Heart left ventricle (tissue), 16 donors: ENCODE data around the gene DCAF4L1. TPM values are rescaled to one million over a fixed set of nuclear protein-coding genes. Genes with fewer than 3 reads are reported as not detected.

Experiments used
- ATAC-seq, 4 donors: fragments of 200-7000 bp; cut with Tn5 transposase; one replicate each; pipeline ENCODE4 v1.9.1; 2020 to 2022; ENCODE audit warnings: moderate library complexity in 4 of 4, mild to moderate bottlenecking in 3 of 4, moderate number of reproducible peaks in 1 of 4
- DNase-seq, 5 donors: peaks; one replicate each; pipeline ENCODE4 v3.0.0-alpha.2; 2020
- H3K27ac ChIP-seq, 12 donors: fragments of 200-600 bp; sonication (generic) in 4 of 12; one replicate each; pipeline versions ENCODE4 v1.5.0 to v1.8.0; 2016 to 2022; ENCODE audit warnings: mild to moderate bottlenecking in 2 of 12
- H3K27me3 ChIP-seq, 9 donors: fragments of 200-600 bp; sonication (generic) in 2 of 9; one replicate each; pipeline versions ENCODE4 v1.5.1 to v1.8.0; 2016 to 2022; ENCODE audit warnings: mild to moderate bottlenecking in 3 of 9
- H3K36me3 ChIP-seq, 9 donors: fragments of 200-600 bp; sonication (generic) in 2 of 9; one replicate each; pipeline versions ENCODE4 v1.5.0 to v1.8.0; 2018 to 2022; ENCODE audit warnings: mild to moderate bottlenecking in 2 of 9
- H3K4me1 ChIP-seq, 12 donors: fragments of 200-600 bp; sonication (generic) in 4 of 12; one replicate each; pipeline versions ENCODE4 v1.5.0 to v1.8.0; 2016 to 2022; ENCODE audit warnings: mild to moderate bottlenecking in 3 of 12
- H3K4me3 ChIP-seq, 12 donors: fragments of 200-600 bp; sonication (generic) in 4 of 12; one replicate each; pipeline versions ENCODE4 v1.5.0 to v1.8.0; 2017 to 2022; ENCODE audit warnings: mild to moderate bottlenecking in 9 of 12, moderate library complexity in 4 of 12
- H3K9me3 ChIP-seq, 12 donors: fragments of 200-600 bp; sonication (generic) in 4 of 12; one replicate each; pipeline versions ENCODE4 v1.5.0 to v1.8.0; 2016 to 2022; ENCODE audit warnings: mild to moderate bottlenecking in 1 of 12
- POLR2A ChIP-seq, 2 donors: fragments of 450-650 bp; IDR thresholded peaks; one replicate each; pipeline ENCODE4 v1.6.1; 2017; ENCODE audit warnings: antibody characterized with exemption in 2 of 2, mild to moderate bottlenecking in 2 of 2, moderate library complexity in 2 of 2
- WGBS, 4 donors: extraction: QIAGEN DNeasy Blood & Tissue Kit in 2 of 4; methylation state at CpG; one replicate each; pipeline versions ENCODE4 v1.1.5 to v1.1.7; 2013 to 2018; 5-methylcytosine and 5-hydroxymethylcytosine counted together
- intact Hi-C, 10 donors: fragments of 100-400 bp; cut with DNase I; formaldehyde crosslinking; loops; one replicate each; pipeline versions ENCODE4 v1.11.1 to v1.14.2; 2022
- polyA plus RNA-seq, 2 donors: library from polyadenylated mRNA; stranded (reverse); fragments of 200-250 nt; gene quantifications; one replicate each; pipeline ENCODE4 v1.2.3, GENCODE V29; 2013
- total RNA-seq, 9 donors: library from RNA; depleted of rRNA in 2 of 9; stranded (reverse); fragments of >200 nt in 2 of 9; fragmentation: NEBNext Ultra II Directional in 3 of 9; extraction: Animal tissue kit (Norgen Biotek cat#: 25700) in 3 of 9; gene quantifications; one replicate each; pipeline versions ENCODE4 v1.1.0 to v1.2.4, GENCODE V29; 2016 to 2023
- TF ChIP-seq, protein P1 (sequence below), 12 donors: fragments of 200-600 bp; sonication (generic) in 4 of 12; IDR thresholded peaks; one replicate each; pipeline versions ENCODE4 v1.5.0 to v1.8.0; 2018 to 2022; ENCODE audit warnings: antibody characterized with exemption in 12 of 12, mild to moderate bottlenecking in 5 of 12
- donor health status: ischemic (EF 13 %, LVEDD 7.1; RV severe dilation, severe dysfunction).
- donor health status: healthy with polysubstance abuse.
- donor health status: DM: no; HTN: yes; CAD: no.
- donor health status: DM: no; HTN: no; CAD: no.
- donor health status: ischemic (EF 25% LVEDD 6.9; RV normal size, moderate dysfunction).
- donor health status: ischemic (EF 25% LVEDD 5.7; RV mildly dilated, moderate dysfunction).
- donor health status: healthy.
- donor health status: DM: yes; HTN: yes; CAD: no.
- donor health status: ischemic (EF 35%, LVEDD 5.7; RV mildly dilated, moderate dysfunction).
- donor health status: nonischemic (EF 11% LVEDD 7.7; RV severe dilation, severe dysfunction).
- donor health status: DM: yes; HTN: yes; CAD: no.
- donor health status: PGD.
- donor health status: ischemic (EF 29% LVEDD 5.4; RV normal size, mild dysfunction).
- donor health status: nonischemic (EF 23%, LVEDD 6.1; RV moderate dilation, normal function).

The DCAF4L1 gene
- total and polyA plus RNA-seq, 11 donors, result 0.05 to 0.46 (median 0.24) TPM

DNA sequence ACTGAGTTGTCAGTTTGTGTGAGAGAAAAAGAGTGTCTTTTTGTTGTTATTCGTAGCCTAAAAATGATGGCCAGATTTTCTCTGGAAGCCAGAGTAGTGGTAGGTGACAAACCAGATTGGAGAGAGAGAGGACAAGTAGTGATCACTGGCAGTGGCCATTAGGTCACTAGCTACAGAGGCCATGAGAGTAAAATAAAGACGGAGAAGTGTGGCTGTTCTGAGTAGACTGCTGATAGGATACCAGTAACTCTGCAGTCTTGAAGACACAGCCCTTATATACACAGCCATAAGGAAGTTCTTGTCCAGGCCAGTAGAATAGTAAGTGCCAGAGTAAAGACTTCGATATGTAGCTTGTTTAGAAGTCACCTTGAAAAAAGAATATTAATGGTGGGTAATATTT is 16.5 kb downstream of the DCAF4L1 start:
- DNase-seq (no peak), ATAC-seq (peak; percentile 49 to 77 (median 73))
- peaks cover 0 to 21% (median 0%) of the 10 kb centered on the region in 12 donors for H3K4me1 ChIP-seq
- 67 to 87% (median 78%) methylated on average over 3 of the region's 3 CpGs for WGBS, 4 donors
- H3K9me3 ChIP-seq, result no peaks in the 10 kb centered on the region
- H3K4me3 ChIP-seq, result no peak overlapping the region
- TF ChIP-seq, protein P1, sequence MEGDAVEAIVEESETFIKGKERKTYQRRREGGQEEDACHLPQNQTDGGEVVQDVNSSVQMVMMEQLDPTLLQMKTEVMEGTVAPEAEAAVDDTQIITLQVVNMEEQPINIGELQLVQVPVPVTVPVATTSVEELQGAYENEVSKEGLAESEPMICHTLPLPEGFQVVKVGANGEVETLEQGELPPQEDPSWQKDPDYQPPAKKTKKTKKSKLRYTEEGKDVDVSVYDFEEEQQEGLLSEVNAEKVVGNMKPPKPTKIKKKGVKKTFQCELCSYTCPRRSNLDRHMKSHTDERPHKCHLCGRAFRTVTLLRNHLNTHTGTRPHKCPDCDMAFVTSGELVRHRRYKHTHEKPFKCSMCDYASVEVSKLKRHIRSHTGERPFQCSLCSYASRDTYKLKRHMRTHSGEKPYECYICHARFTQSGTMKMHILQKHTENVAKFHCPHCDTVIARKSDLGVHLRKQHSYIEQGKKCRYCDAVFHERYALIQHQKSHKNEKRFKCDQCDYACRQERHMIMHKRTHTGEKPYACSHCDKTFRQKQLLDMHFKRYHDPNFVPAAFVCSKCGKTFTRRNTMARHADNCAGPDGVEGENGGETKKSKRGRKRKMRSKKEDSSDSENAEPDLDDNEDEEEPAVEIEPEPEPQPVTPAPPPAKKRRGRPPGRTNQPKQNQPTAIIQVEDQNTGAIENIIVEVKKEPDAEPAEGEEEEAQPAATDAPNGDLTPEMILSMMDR (IDR thresholded peaks at IDR 0.05), result no peak
- no peak for TF ChIP-seq POLR2A (IDR thresholded peaks at IDR 0.05)
- peak overlapping the region in 9 of 12 donors; percentile 6 to 64 (median 48) for H3K27ac ChIP-seq
- intact Hi-C loops, result loop anchor here in 1 of 10 donors (10.0 kb wide), 1 partner anchor 657 kb away; the partner anchor contains the start of gene ATP8A1
- H3K36me3 ChIP-seq, result peaks cover 0 to 27% (median 12%) of the 10 kb centered on the region in 9 donors
- H3K27me3 ChIP-seq, result no peaks in the 10 kb centered on the region

DNA sequence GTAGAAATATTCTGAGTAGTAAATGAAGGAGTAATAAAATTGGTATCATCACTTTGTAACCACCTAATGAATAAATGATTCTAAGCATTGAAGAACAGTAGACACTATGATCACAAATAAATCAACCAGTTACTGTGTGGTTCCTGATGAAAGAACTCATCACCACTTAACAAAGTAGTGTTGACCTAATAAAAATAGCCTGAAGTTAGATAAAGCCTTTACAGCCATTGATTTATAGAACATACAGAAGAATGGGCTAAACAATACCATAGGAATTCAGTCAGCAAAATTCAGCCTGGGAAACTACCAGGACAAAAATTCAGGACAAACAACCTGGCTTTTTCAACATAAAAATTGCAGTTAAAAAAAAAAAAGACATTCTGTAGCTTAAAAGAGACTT is 17.8 kb downstream of the DCAF4L1 start:
- no peaks in the 10 kb centered on the region for H3K9me3 ChIP-seq
- peak overlapping the region in 1 of 12 donors; percentile 8 for H3K27ac ChIP-seq
- peaks cover 0 to 40% (median 23%) of the 10 kb centered on the region in 9 donors for H3K36me3 ChIP-seq
- ATAC-seq (no peak), DNase-seq (no peak)
- no peak overlapping the region for H3K4me3 ChIP-seq
- H3K4me1 ChIP-seq, result peaks cover 0 to 14% (median 0%) of the 10 kb centered on the region in 12 donors
- no peaks in the 10 kb centered on the region for H3K27me3 ChIP-seq
- intact Hi-C loops, result loop anchor here in 1 of 10 donors (10.0 kb wide), 1 partner anchor 655 kb away; the partner anchor contains the start of gene ATP8A1
- no peak for TF ChIP-seq POLR2A (IDR thresholded peaks at IDR 0.05)
- TF ChIP-seq, protein P1 (IDR thresholded peaks at IDR 0.05), result no peak

- Histone ChIP-seq H3K27me3 (no peaks in the 10 kb centered on the region), H3K4me1 (peaks cover 0 to 38% (median 12%) of the 10 kb centered on the region in 12 donors), H3K9me3 (no peaks in the 10 kb centered on the region), H3K36me3 (peaks cover 0 to 66% (median 19%) of the 10 kb centered on the region in 9 donors), H3K27ac (peak overlapping the region in 11 of 12 donors; percentile 2 to 71 (median 53)), H3K4me3 (no peak overlapping the region)
- ATAC-seq (peak; percentile 80 to 93 (median 86)), DNase-seq (no peak)
- TF ChIP-seq, protein P1 (IDR thresholded peaks at IDR 0.05), result no peak
- TF ChIP-seq POLR2A (IDR thresholded peaks at IDR 0.05), result no peak
- 68 to 79% (median 72%) methylated on average over 3 of the region's 3 CpGs for WGBS, 4 donors
- intact Hi-C loops, result no loop called here
Measured at GRCh38 chr4:42008011-42008786, 26.6 kb downstream of the DCAF4L1 start.

DNA sequence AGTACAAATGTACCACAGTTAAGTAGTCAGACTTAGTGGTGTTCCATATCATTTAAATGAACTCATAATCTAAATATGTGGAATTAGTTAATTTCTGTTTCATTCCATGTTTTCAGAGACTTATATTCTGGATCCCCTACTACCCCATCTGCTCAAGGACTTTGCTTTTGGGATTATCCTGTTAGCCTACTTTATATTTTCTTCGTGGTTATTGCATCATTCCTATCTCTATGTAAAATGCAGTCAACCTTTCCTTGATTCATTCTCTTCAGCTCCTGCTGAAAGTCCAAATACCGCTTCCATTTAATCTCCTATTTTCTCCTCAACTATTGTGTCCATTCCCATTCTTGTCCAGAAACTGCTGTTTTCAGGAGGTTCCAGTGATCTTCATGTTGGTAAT is 33.9 kb downstream of the DCAF4L1 start:
- peaks cover 0 to 36% (median 3%) of the 10 kb centered on the region in 9 donors for H3K36me3 ChIP-seq
- WGBS, 4 donors, result 94 to 98% (median 96%) methylated on average over 2 of the region's 2 CpGs
- ATAC-seq, result no peak
- no peak overlapping the region for H3K27ac ChIP-seq
- H3K9me3 ChIP-seq, result no peaks in the 10 kb centered on the region
- intact Hi-C loops, result no loop called here
- H3K27me3 ChIP-seq, result no peaks in the 10 kb centered on the region
- no peak for DNase-seq
- H3K4me1 ChIP-seq, result peaks cover 0 to 9% (median 0%) of the 10 kb centered on the region in 12 donors
- no peak for TF ChIP-seq POLR2A (IDR thresholded peaks at IDR 0.05)
- TF ChIP-seq, protein P1 (IDR thresholded peaks at IDR 0.05), result no peak
- no peak overlapping the region for H3K4me3 ChIP-seq
